HG03354 (cell line): ENCODE measurements around the gene CD180.

ENCODE experiments used
- ATAC-seq: cut with Tn5 transposase; IDR thresholded peaks from one replicate; pipeline ENCODE4 v1.9.1; 2021; ENCODE audit warnings: mild to moderate bottlenecking; ENCODE audit not compliant: unreplicated experiment, poor library complexity, severe bottlenecking

Gene CD180

GRCh38 chr5:67196537-67197059 lies at the start of gene CD180:
Gene CD180, minus strand, starts transcription at chr5:67196799. Its CDS starts 158 bp downstream, at chr5:67196641.
- ATAC-seq, result peak; percentile 25

- peak; percentile 66 for ATAC-seq
Measured at GRCh38 chr5:67246108-67246507, 49.5 kb upstream of the CD180 start.

- no peak for ATAC-seq
Measured at GRCh38 chr5:67245259-67245846, 48.8 kb upstream of the CD180 start.

- ATAC-seq, result no peak
Measured at GRCh38 chr5:67244345-67244793, 47.8 kb upstream of the CD180 start.

- ATAC-seq, result no peak
Measured at GRCh38 chr5:67243944-67244343, 47.3 kb upstream of the CD180 start.

- ATAC-seq, result no peak
Measured at GRCh38 chr5:67243349-67243748, 46.8 kb upstream of the CD180 start.

- no peak for ATAC-seq
Measured at GRCh38 chr5:67241326-67241725, 44.7 kb upstream of the CD180 start.

GRCh38 chr5:67240846-67241245 lies 44.2 kb upstream of the CD180 start:
- ATAC-seq, result no peak

- no peak for ATAC-seq
Measured at GRCh38 chr5:67240065-67240464, 43.5 kb upstream of the CD180 start.

- ATAC-seq, result no peak
Measured at GRCh38 chr5:67238191-67238590, 41.6 kb upstream of the CD180 start.

GRCh38 chr5:67235399-67236110 lies 39.0 kb upstream of the CD180 start:
- no peak for ATAC-seq

- no peak for ATAC-seq
Measured at GRCh38 chr5:67234671-67235176, 38.1 kb upstream of the CD180 start.

GRCh38 chr5:67233075-67233474 lies 36.5 kb upstream of the CD180 start:
- no peak for ATAC-seq

GRCh38 chr5:67223211-67223610 lies 26.6 kb upstream of the CD180 start:
- no peak for ATAC-seq

- ATAC-seq, result peak; percentile 49
Measured at GRCh38 chr5:67222243-67223025, 25.8 kb upstream of the CD180 start.

GRCh38 chr5:67221487-67222242 lies 25.1 kb upstream of the CD180 start:
- peak; percentile 91 for ATAC-seq

GRCh38 chr5:67216564-67216963 lies 20.0 kb upstream of the CD180 start:
- ATAC-seq, result no peak

GRCh38 chr5:67215519-67216471 lies 19.2 kb upstream of the CD180 start:
- peak; percentile 100 for ATAC-seq
